Upper lobe of left lung (tissue), 6 donors: ENCODE measurements around the gene ZBTB8A. TPM values are rescaled to one million over a fixed set of nuclear protein-coding genes. Genes with fewer than 3 reads are reported as not detected.
"Not testable (repeated sequence)": the region's sequence is repeated elsewhere in the genome, so short reads cannot be mapped to it uniquely, and the experiment has no call there.

Source experiments
- ATAC-seq, 2 donors: fragments of 200-7000 bp; cut with Tn5 transposase; one replicate each; pipeline ENCODE4 v1.9.1; 2022; ENCODE audit warnings: mild to moderate bottlenecking in 2 of 2, moderate library complexity in 2 of 2; ENCODE audit not compliant: low FRiP score in 2 of 2
- DNase-seq, 2 donors: peaks; one replicate each; pipeline ENCODE4 v3.0.0-alpha.2; 2019 to 2020
- H3K27ac ChIP-seq, 4 donors: fragments of 200-600 bp; sonication (generic); one replicate each; pipeline ENCODE4 v1.5.1; 2016 to 2019
- H3K27me3 ChIP-seq, 4 donors: fragments of 200-600 bp; sonication (generic); one replicate each; pipeline ENCODE4 v1.5.1; 2017 to 2019
- H3K36me3 ChIP-seq, 4 donors: fragments of 200-600 bp; sonication (generic); one replicate each; pipeline ENCODE4 v1.5.1; 2016 to 2019
- H3K4me1 ChIP-seq, 4 donors: fragments of 200-600 bp; sonication (generic); one replicate each; pipeline ENCODE4 v1.5.1; 2018 to 2019
- H3K4me3 ChIP-seq, 4 donors: fragments of 200-600 bp; sonication (generic); one replicate each; pipeline ENCODE4 v1.5.1; 2017 to 2019; ENCODE audit warnings: mild to moderate bottlenecking in 2 of 4, moderate library complexity in 1 of 4
- H3K9me3 ChIP-seq, 4 donors: fragments of 200-600 bp; sonication (generic); one replicate each; pipeline ENCODE4 v1.5.1; 2018 to 2019
- EP300 ChIP-seq, 4 donors: sonication (generic); formaldehyde crosslinking; IDR thresholded peaks; one replicate each; pipeline ENCODE4 v1.5.1; 2017; ENCODE audit warnings: antibody characterized with exemption in 4 of 4, control low read depth in 2 of 4
- POLR2A ChIP-seq, 4 donors: fragments of 450-650 bp; IDR thresholded peaks; one replicate each; pipeline ENCODE4 v1.5.1; 2016 to 2017; ENCODE audit warnings: antibody characterized with exemption in 4 of 4, mild to moderate bottlenecking in 2 of 4
- POLR2AphosphoS5 ChIP-seq, 2 donors: sonication (generic); formaldehyde crosslinking; IDR thresholded peaks; one replicate each; pipeline ENCODE4 v1.5.1; 2017; ENCODE audit warnings: antibody characterized with exemption in 2 of 2
- WGBS, 2 donors: methylation state at CpG; one replicate each; pipeline ENCODE4 v1.1.5; 2017 to 2018; 5-methylcytosine and 5-hydroxymethylcytosine counted together
- total RNA-seq, 6 donors: library from RNA; depleted of rRNA in 4 of 6; stranded (reverse); fragments of >200 nt in 4 of 6; gene quantifications; one replicate each; pipeline versions ENCODE4 v1.1.0 to v1.2.1, GENCODE V29; 2016 to 2021
- TF ChIP-seq, protein P1 (sequence below), 6 experiments: fragments of 450-650 bp in 4 of 6; fragments of 200-600 bp in 2 of 6; sonication (generic) in 2 of 6; IDR thresholded peaks; one replicate each; pipeline ENCODE4 v1.5.1; 2016 to 2019; ENCODE audit warnings: antibody characterized with exemption in 6 of 6
- donor health status: DM: no; HTN: no; CAD: no; lungs with moderate emphysema.
- donor health status: DM: no; HTN: yes; CAD: no; lungs with severe emphysema.

Gene ZBTB8A
- total RNA-seq, 6 donors from 2014 or later = 5.1 to 12.0 (median 6.4) TPM

DNA sequence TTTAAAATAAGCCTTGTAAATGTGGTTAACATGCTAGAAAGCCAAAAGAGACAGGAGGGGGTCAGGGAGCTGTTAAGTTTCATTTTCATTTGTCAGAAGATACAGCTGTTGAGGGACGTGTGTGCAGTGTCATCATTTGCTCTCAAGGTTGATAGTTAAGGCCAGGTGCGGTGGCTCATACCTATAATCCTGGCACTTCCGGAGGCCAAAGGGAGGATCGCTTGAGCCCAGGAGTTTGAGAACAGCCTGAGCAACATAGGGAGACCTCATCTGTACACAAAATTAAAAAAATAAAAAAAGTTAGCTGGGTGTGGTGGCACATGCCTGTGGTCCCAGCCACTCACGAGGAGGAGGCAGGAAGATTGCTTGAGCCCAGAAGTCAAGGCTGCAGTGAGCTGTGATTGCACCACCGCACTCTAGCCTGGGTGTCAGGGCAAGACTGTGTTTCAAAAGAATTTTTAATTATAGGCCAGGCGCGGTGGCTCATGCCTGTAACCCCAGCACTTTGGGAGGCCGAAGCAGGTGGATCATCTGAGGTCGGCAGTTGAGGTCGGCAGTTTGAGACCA lies 88.5 kb downstream of the ZBTB8A start:
- Histone ChIP-seq H3K4me3 (no peak overlapping the region), H3K27me3 (no peaks in the 10 kb centered on the region), H3K4me1 (peaks cover 0 to 5% (median 0%) of the 10 kb centered on the region in 4 donors), H3K36me3 (peaks cover 0 to 52% (median 31%) of the 10 kb centered on the region in 4 donors), H3K9me3 (no peaks in the 10 kb centered on the region), H3K27ac (no peak overlapping the region)
- 70 to 85% methylated on average over 11 of the region's 11 CpGs for WGBS, 2 donors
- DNase-seq (no peak), ATAC-seq (no peak)
- TF ChIP-seq, protein P1, sequence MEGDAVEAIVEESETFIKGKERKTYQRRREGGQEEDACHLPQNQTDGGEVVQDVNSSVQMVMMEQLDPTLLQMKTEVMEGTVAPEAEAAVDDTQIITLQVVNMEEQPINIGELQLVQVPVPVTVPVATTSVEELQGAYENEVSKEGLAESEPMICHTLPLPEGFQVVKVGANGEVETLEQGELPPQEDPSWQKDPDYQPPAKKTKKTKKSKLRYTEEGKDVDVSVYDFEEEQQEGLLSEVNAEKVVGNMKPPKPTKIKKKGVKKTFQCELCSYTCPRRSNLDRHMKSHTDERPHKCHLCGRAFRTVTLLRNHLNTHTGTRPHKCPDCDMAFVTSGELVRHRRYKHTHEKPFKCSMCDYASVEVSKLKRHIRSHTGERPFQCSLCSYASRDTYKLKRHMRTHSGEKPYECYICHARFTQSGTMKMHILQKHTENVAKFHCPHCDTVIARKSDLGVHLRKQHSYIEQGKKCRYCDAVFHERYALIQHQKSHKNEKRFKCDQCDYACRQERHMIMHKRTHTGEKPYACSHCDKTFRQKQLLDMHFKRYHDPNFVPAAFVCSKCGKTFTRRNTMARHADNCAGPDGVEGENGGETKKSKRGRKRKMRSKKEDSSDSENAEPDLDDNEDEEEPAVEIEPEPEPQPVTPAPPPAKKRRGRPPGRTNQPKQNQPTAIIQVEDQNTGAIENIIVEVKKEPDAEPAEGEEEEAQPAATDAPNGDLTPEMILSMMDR (IDR thresholded peaks at IDR 0.05) = no peak
- TF ChIP-seq POLR2AphosphoS5 (IDR thresholded peaks at IDR 0.05) (no peak), POLR2A (IDR thresholded peaks at IDR 0.05) (no peak), EP300 (IDR thresholded peaks at IDR 0.05) (no peak)

DNA sequence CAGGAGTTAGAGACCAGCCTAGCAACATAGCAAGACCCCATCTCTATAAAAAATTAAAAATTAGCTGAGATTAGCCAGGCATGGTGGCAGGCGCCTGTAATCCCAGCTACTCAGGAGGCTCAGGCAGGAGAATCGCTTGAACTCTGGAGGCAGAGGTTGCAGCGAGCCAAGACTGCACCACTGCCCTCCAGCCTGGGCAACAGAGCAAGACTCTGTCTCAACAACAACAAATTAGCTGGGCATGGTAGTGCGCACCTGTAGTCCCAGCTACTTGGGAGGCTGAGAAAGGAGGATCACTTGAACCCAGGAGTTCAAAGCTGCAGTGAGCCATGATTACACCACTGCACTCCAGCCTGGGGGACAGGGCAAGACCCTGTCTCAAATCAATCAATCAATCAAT lies 90.9 kb downstream of the ZBTB8A start:
- DNase-seq, H3K4me3 ChIP-seq, H3K27ac ChIP-seq, H3K4me1 ChIP-seq, H3K9me3 ChIP-seq, H3K27me3 ChIP-seq, ATAC-seq: not testable (repeated sequence)
- 95 to 96% methylated on average over 4 of the region's 4 CpGs for WGBS, 2 donors
- H3K36me3 ChIP-seq = peaks cover 0 to 62% (median 40%) of the 10 kb centered on the region in 4 donors

DNA sequence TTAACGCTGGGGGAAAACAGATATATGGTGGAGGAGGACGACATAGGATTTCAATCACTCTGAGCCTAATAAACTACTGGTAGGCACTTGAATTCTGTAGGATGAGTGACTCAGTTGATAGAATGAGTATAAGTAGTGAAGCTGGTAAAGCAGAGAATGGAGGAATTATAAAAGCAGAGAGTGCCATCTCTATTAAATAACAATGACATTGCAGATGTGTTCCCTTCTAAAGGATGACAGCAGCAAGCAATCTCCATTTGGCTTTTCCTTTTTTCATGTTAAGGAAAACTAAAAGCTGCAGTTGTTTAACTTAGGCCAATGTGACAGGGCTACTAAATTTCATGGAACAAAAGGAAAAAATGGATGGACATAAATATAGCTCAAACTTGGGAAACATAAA lies 93.6 kb downstream of the ZBTB8A start:
- WGBS, 2 donors = 84 to 88% methylated on average over 2 of the region's 2 CpGs
- H3K36me3 ChIP-seq = peaks cover 0 to 49% (median 33%) of the 10 kb centered on the region in 4 donors
- no peak for DNase-seq
- peaks cover 0 to 12% (median 2%) of the 10 kb centered on the region in 4 donors for H3K4me1 ChIP-seq
- no peaks in the 10 kb centered on the region for H3K9me3 ChIP-seq
- H3K4me3 ChIP-seq = no peak overlapping the region
- H3K27me3 ChIP-seq = no peaks in the 10 kb centered on the region
- H3K27ac ChIP-seq = no peak overlapping the region
- ATAC-seq = no peak
- TF ChIP-seq POLR2A (IDR thresholded peaks at IDR 0.05) = no peak
- TF ChIP-seq EP300 (IDR thresholded peaks at IDR 0.05) = no peak
- no peak for TF ChIP-seq POLR2AphosphoS5 (IDR thresholded peaks at IDR 0.05)
- TF ChIP-seq, protein P1 (IDR thresholded peaks at IDR 0.05) = no peak

DNA sequence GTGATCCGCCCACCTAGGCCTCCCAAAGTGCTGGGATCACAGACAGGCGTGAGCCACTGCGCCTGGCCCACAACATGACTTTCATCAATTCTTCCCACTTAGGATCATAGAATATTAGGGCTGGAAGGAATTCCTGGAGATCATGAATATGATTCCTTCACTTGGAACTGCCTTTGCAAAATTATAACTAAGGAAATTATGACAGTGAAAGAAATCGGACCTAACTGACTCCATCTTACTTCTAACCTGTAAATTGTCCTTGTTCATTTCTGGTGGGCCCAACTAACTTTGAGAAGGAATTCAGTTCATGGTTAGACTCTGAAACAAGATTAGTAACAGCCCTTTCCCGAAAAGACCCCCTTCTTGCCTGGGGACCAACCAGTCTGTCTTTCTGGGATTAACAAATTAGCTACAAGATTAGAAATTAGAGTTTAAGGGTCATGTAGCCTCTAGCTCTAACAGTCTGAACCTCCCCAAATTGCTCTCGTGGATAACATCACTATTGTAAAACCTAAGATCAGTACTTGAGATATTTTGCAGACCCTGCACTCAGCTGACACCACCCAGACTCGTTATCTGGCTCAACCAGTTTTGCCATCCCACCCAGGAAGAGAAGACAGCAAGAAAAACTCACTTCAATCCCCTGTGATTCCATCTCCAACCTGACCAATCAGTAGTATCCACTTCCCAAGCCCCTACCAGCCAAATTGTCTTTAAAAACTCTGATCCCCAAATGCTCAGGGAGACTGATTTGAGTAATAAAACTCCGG lies 96.5 kb downstream of the ZBTB8A start:
- no peak for TF ChIP-seq EP300 (IDR thresholded peaks at IDR 0.05)
- Histone ChIP-seq H3K27me3 (no peaks in the 10 kb centered on the region), H3K36me3 (peaks cover 0 to 30% (median 19%) of the 10 kb centered on the region in 4 donors), H3K9me3 (no peaks in the 10 kb centered on the region), H3K4me1 (peaks cover 0 to 11% (median 2%) of the 10 kb centered on the region in 4 donors), H3K4me3 (no peak overlapping the region), H3K27ac (no peak overlapping the region)
- ATAC-seq (no peak), DNase-seq (no peak)
- WGBS, 2 donors = 94 to 96% methylated on average over 8 of the region's 8 CpGs

DNA sequence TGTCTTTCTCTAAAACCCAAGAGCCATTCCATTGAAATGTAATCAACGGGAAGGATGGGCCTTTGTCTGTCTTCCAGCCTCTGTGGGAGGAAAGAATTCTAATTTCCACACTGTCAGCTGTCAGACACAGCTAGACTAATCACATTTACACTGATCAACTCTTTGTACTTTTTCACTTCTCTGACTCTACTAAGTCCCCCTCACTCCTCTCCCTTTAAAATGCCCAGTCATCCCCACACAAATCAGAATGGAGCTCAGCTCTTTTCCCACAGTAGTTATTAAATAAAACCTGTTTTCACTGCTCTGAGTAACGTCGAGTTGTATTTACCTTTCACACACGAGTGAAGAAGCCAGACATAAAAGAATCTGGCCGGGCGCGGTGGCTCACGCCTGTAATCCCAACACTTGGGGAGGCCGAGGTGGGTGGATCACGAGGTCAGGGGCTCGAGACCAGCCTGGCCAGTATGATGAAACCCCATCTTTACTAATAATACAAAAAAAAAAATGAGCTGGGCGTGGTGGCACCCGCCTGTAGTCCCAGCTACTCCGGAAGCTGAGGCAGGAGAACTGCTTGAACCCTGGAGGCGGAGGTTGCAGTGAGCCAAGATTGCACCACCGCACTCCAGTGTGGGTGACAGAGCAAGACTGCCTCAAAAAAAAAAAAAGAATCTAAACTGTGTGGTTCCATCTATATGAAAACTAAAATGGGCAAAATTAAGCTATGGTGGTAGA lies 97.9 kb downstream of the ZBTB8A start:
- H3K27ac ChIP-seq = peak overlapping the region in 2 of 4 donors; percentile 54 to 56
- peaks cover 0 to 11% (median 2%) of the 10 kb centered on the region in 4 donors for H3K4me1 ChIP-seq
- peaks cover 0 to 22% (median 15%) of the 10 kb centered on the region in 4 donors for H3K36me3 ChIP-seq
- peak; percentile 51 to 79 for DNase-seq
- no peaks in the 10 kb centered on the region for H3K9me3 ChIP-seq
- 66 to 74% methylated on average over 16 of the region's 16 CpGs for WGBS, 2 donors
- TF ChIP-seq EP300 (IDR thresholded peaks at IDR 0.05) = no peak
- TF ChIP-seq POLR2AphosphoS5 (IDR thresholded peaks at IDR 0.05) = no peak
- TF ChIP-seq POLR2A (IDR thresholded peaks at IDR 0.05) = no peak
- TF ChIP-seq, protein P1 (IDR thresholded peaks at IDR 0.05) = no peak
- no peaks in the 10 kb centered on the region for H3K27me3 ChIP-seq
- no peak overlapping the region for H3K4me3 ChIP-seq
- ATAC-seq = peak; percentile 46 to 49
